Measurements from ENCODE around the gene CDON.

CDON gene

DNA sequence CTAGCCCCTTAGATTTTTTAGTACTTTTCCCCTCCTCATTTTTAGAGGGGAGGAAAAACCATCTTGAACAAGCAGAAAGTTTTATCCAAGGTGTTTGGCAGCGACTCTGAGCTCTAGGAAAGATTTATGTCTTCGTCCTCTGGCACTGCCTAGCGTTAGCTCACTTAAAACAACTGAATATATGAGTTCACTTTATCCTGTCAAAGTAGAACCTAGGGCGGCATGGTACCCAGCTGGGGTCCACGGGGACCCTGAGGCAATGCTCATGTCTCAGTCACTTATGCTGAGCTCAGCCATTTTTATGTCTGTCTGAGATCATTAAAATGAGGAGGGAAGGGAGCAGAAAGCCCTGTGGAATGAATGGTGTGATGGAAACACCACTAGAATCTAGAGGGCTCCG is 131.0 kb downstream of the CDON start:
- H2BK120ac ChIP-seq (ENCODE audit: insufficient read depth, low read length, poor library complexity): no peak overlapping the region
- H3K23ac ChIP-seq (ENCODE audit: low read length): no peak overlapping the region
- H3K9me3 ChIP-seq (ENCODE audit: insufficient read depth, low read depth, low read length): no peaks in the 10 kb centered on the region
- H3K9ac ChIP-seq (ENCODE audit: low read length): no peak overlapping the region
- H3K27ac ChIP-seq (ENCODE audit: low read depth, low read length): no peak overlapping the region
- H4K12ac ChIP-seq (ENCODE audit: low read depth, low read length): no peak overlapping the region
- H3K18ac ChIP-seq (ENCODE audit: low read length): no peak overlapping the region
- no peak overlapping the region for H3K14ac ChIP-seq (ENCODE audit: low read length)
- H3K79me2 ChIP-seq (ENCODE audit: control insufficient read depth, insufficient read depth, low read length, poor library complexity): no peaks in the 10 kb centered on the region
- no peaks in the 10 kb centered on the region for H3K36me3 ChIP-seq (ENCODE audit: control insufficient read depth in 1 of 2, insufficient read depth in 2 of 2, low read length in 2 of 2)
- no peak overlapping the region for H4K8ac ChIP-seq (ENCODE audit: low read depth, low read length)
- WGBS (ENCODE audit: extremely low coverage, insufficient coverage, insufficient read length): no CpG with 5 or more reads among the region's 6 CpGs
- H2BK12ac ChIP-seq (ENCODE audit: low read length): no peak overlapping the region
- H2AK5ac ChIP-seq (ENCODE audit: low read length): no peak overlapping the region
- H3K27me3 ChIP-seq (ENCODE audit: insufficient read depth, low read length): no peaks in the 10 kb centered on the region
- H3K79me1 ChIP-seq (ENCODE audit: low read length): peaks cover 1% of the 10 kb centered on the region
- H3K4ac ChIP-seq (ENCODE audit: low read depth, low read length): no peak overlapping the region
- no peak overlapping the region for H4K91ac ChIP-seq (ENCODE audit: low read depth, low read length)
- DNase-seq: no peak
- H3K4me1 ChIP-seq (ENCODE audit: control insufficient read depth in 1 of 2, insufficient read depth in 2 of 2, low read length in 2 of 2): peaks cover 2 to 3% of the 10 kb centered on the region in 2 experiments
- no peak overlapping the region for H3K4me3 ChIP-seq (ENCODE audit: low read depth, low read length)
- H2BK5ac ChIP-seq (ENCODE audit: low read depth, low read length, poor library complexity): no peak overlapping the region
- no peak overlapping the region for H2AFZ ChIP-seq (ENCODE audit: insufficient read depth, low read length, poor library complexity)
- H3K4me2 ChIP-seq (ENCODE audit: low read length): no peak overlapping the region

DNA sequence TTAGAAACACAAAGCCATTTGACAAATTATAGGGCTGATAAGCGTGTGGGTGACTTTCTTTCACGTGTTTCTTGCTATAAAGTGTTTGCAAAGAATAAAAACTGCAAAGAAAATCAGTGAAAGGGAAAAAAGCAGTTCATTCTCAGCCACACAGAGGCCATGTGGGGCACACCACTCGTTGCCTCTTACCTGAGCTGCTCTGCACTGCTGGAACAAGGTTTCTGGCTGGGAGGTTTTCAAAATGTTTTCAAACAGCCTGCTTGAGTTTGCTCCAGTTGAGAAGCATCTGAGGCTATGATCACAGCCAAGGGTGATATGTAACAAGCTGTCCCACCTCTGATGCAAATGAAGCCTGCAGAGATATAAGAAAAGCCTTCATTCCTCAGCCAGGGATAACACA is 131.6 kb downstream of the CDON start:
- Histone ChIP-seq H3K4me3 (ENCODE audit: low read depth, low read length) (no peak overlapping the region), H2BK5ac (ENCODE audit: low read depth, low read length, poor library complexity) (no peak overlapping the region)

DNA sequence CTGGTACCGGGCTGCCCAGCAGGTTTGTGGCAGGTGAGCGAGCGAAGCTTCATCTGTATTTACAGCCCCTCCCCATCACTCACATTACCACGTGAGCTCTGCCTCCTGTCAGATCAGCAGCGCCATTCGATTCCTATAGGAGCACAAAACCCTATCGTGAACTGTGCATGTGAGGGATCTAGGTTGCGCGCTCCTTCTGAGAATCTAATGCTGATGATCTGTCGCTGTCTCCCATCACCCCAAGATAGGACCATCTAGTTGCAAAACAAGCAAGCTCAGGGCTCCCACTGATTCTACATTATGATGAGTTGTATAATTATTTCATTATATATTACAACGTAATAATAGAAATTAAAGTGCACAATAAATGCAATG is 132.6 kb downstream of the CDON start:
- Histone ChIP-seq H3K4ac (ENCODE audit: low read depth, low read length) (no peak overlapping the region), H3K79me2 (ENCODE audit: control insufficient read depth, insufficient read depth, low read length, poor library complexity) (no peaks in the 10 kb centered on the region), H3K14ac (ENCODE audit: low read length) (no peak overlapping the region), H3K4me3 (ENCODE audit: low read depth, low read length) (no peak overlapping the region), H2BK5ac (ENCODE audit: low read depth, low read length, poor library complexity) (no peak overlapping the region), H4K12ac (ENCODE audit: low read depth, low read length) (no peak overlapping the region), H2AK5ac (ENCODE audit: low read length) (no peak overlapping the region), H3K9ac (ENCODE audit: low read length) (no peak overlapping the region), H3K4me2 (ENCODE audit: low read length) (no peak overlapping the region), H3K36me3 (ENCODE audit: control insufficient read depth in 1 of 2, insufficient read depth in 2 of 2, low read length in 2 of 2) (no peaks in the 10 kb centered on the region), H2BK120ac (ENCODE audit: insufficient read depth, low read length, poor library complexity) (no peak overlapping the region), H2BK12ac (ENCODE audit: low read length) (no peak overlapping the region), H3K27ac (ENCODE audit: low read depth, low read length) (no peak overlapping the region), H3K9me3 (ENCODE audit: insufficient read depth, low read depth, low read length) (no peaks in the 10 kb centered on the region), H3K27me3 (ENCODE audit: insufficient read depth, low read length) (no peaks in the 10 kb centered on the region), H4K91ac (ENCODE audit: low read depth, low read length) (no peak overlapping the region), H3K18ac (ENCODE audit: low read length) (no peak overlapping the region), H4K8ac (ENCODE audit: low read depth, low read length) (no peak overlapping the region), H3K4me1 (ENCODE audit: control insufficient read depth in 1 of 2, insufficient read depth in 2 of 2, low read length in 2 of 2) (peaks cover 8 to 11% of the 10 kb centered on the region in 2 experiments), H3K79me1 (ENCODE audit: low read length) (peaks cover 4% of the 10 kb centered on the region), H2AFZ (ENCODE audit: insufficient read depth, low read length, poor library complexity) (no peak overlapping the region), H3K23ac (ENCODE audit: low read length) (no peak overlapping the region)
- DNase-seq: no peak
- no CpG with 5 or more reads among the region's 11 CpGs for WGBS (ENCODE audit: extremely low coverage, insufficient coverage, insufficient read length)

More for the DNA sequence above, 131.6 kb downstream of the CDON start:
- Histone ChIP-seq H3K4me2 (ENCODE audit: low read length) (no peak overlapping the region), H2AFZ (ENCODE audit: insufficient read depth, low read length, poor library complexity) (no peak overlapping the region), H4K8ac (ENCODE audit: low read depth, low read length) (no peak overlapping the region), H3K4me1 (ENCODE audit: control insufficient read depth in 1 of 2, insufficient read depth in 2 of 2, low read length in 2 of 2) (peaks cover 2 to 3% of the 10 kb centered on the region in 2 experiments), H3K14ac (ENCODE audit: low read length) (no peak overlapping the region), H3K9me3 (ENCODE audit: insufficient read depth, low read depth, low read length) (no peaks in the 10 kb centered on the region), H3K18ac (ENCODE audit: low read length) (no peak overlapping the region), H3K79me1 (ENCODE audit: low read length) (peaks cover 2% of the 10 kb centered on the region), H3K79me2 (ENCODE audit: control insufficient read depth, insufficient read depth, low read length, poor library complexity) (no peaks in the 10 kb centered on the region), H4K12ac (ENCODE audit: low read depth, low read length) (no peak overlapping the region), H4K91ac (ENCODE audit: low read depth, low read length) (no peak overlapping the region), H3K4ac (ENCODE audit: low read depth, low read length) (no peak overlapping the region), H2AK5ac (ENCODE audit: low read length) (no peak overlapping the region), H2BK120ac (ENCODE audit: insufficient read depth, low read length, poor library complexity) (no peak overlapping the region), H3K36me3 (ENCODE audit: control insufficient read depth in 1 of 2, insufficient read depth in 2 of 2, low read length in 2 of 2) (no peaks in the 10 kb centered on the region), H2BK12ac (ENCODE audit: low read length) (no peak overlapping the region), H3K27me3 (ENCODE audit: insufficient read depth, low read length) (no peaks in the 10 kb centered on the region), H3K9ac (ENCODE audit: low read length) (no peak overlapping the region), H3K23ac (ENCODE audit: low read length) (no peak overlapping the region), H3K27ac (ENCODE audit: low read depth, low read length) (no peak overlapping the region)
- WGBS (ENCODE audit: extremely low coverage, insufficient coverage, insufficient read length): no CpG with 5 or more reads among the region's 3 CpGs
- DNase-seq: no peak

DNA sequence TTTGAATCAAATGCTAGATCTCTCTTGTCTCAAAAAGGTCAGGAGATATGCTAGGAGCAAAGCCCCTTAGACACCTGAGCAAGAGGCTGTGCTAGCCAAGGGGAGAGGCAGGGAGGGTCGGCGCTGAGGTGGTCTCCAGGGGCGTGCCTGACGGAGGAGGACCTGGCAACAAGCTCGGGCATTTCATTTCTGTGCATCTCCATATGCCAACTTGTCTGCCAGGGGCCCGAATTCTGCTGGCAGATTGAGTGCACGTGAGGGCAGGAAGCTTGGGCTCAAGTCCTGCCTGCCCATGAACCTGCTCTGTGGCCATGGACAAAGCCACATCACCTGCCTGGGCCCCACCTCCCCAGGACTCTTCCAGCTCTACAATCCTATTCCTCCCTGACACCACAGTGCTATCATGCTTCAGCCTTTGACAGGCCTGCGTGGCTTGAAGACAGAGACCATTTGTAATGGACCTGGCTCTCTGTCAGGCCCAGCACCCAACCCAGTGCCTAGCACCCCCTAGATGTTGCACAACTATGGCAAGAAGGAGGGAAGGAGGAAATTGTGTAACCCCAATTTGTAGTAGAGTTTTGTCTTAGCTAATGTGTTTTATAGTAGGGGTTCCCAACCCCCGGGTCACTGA is 133.1 kb downstream of the CDON start:
- Histone ChIP-seq H3K27ac (ENCODE audit: low read depth, low read length) (no peak overlapping the region), H2AFZ (ENCODE audit: insufficient read depth, low read length, poor library complexity) (no peak overlapping the region), H3K14ac (ENCODE audit: low read length) (no peak overlapping the region), H3K4ac (ENCODE audit: low read depth, low read length) (no peak overlapping the region), H3K4me2 (ENCODE audit: low read length) (no peak overlapping the region), H4K91ac (ENCODE audit: low read depth, low read length) (no peak overlapping the region), H3K4me1 (ENCODE audit: control insufficient read depth in 1 of 2, insufficient read depth in 2 of 2, low read length in 2 of 2) (peaks cover 11 to 15% of the 10 kb centered on the region in 2 experiments), H3K9ac (ENCODE audit: low read length) (no peak overlapping the region), H4K12ac (ENCODE audit: low read depth, low read length) (no peak overlapping the region), H3K36me3 (ENCODE audit: control insufficient read depth in 1 of 2, insufficient read depth in 2 of 2, low read length in 2 of 2) (no peaks in the 10 kb centered on the region), H3K23ac (ENCODE audit: low read length) (no peak overlapping the region), H2BK12ac (ENCODE audit: low read length) (no peak overlapping the region), H3K18ac (ENCODE audit: low read length) (no peak overlapping the region), H3K27me3 (ENCODE audit: insufficient read depth, low read length) (no peaks in the 10 kb centered on the region), H2AK5ac (ENCODE audit: low read length) (no peak overlapping the region), H2BK5ac (ENCODE audit: low read depth, low read length, poor library complexity) (no peak overlapping the region), H4K8ac (ENCODE audit: low read depth, low read length) (no peak overlapping the region), H2BK120ac (ENCODE audit: insufficient read depth, low read length, poor library complexity) (no peak overlapping the region), H3K79me2 (ENCODE audit: control insufficient read depth, insufficient read depth, low read length, poor library complexity) (no peaks in the 10 kb centered on the region), H3K79me1 (ENCODE audit: low read length) (peaks cover 4% of the 10 kb centered on the region), H3K4me3 (ENCODE audit: low read depth, low read length) (no peak overlapping the region), H3K9me3 (ENCODE audit: insufficient read depth, low read depth, low read length) (no peaks in the 10 kb centered on the region)
- DNase-seq: no peak
- no CpG with 5 or more reads among the region's 9 CpGs for WGBS (ENCODE audit: extremely low coverage, insufficient coverage, insufficient read length)
